GM18499 (cell line): ENCODE results near the gene NAT10.
"Not testable (repeated sequence)": the region's sequence is repeated elsewhere in the genome, so short reads cannot be mapped to it uniquely, and the experiment has no call there.

Source experiments
- ATAC-seq: cut with Tn5 transposase; IDR thresholded peaks from one replicate; pipeline ENCODE4 v1.9.1; 2021; ENCODE audit warnings: moderate number of reproducible peaks; ENCODE audit not compliant: insufficient read depth, unreplicated experiment

NAT10 gene

DNA sequence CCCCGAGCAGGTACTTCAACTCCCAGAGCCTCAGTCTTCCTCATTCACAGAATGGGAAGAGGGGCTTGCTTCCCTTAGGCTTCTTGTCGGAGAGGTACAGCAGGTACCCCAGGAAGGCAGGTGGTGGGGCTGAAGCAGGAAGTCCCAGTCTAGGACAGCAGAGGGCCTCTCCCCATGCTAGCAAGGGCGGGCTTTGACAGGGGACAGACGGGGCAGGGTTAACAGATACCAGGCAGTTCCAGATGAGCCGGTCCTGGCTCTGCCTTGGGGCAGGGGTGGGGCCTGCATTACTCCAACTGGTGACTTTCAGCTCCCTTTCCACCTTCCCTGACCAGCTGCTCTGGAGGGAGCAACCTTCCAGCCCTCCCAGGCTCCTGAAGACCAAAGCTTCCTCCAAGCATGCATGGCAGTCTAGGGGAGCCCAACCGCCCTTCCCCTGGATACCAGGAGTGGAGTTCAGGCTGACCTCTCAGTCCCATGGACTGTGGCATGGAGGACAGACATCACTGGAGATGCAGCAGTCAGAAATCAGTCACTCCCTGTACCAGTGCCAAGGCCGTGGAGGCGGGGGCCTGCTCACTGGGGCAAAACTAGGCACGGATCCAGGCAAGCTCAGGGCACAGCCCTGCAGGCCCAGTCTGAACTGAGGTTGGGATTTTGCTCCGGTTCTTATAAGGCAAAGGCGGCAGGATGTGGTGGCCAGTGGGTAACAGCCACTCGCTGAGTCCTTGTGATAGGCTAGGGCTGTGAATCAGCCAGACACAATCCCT lies 60.5 kb downstream of the NAT10 start:
- no peak for ATAC-seq

DNA sequence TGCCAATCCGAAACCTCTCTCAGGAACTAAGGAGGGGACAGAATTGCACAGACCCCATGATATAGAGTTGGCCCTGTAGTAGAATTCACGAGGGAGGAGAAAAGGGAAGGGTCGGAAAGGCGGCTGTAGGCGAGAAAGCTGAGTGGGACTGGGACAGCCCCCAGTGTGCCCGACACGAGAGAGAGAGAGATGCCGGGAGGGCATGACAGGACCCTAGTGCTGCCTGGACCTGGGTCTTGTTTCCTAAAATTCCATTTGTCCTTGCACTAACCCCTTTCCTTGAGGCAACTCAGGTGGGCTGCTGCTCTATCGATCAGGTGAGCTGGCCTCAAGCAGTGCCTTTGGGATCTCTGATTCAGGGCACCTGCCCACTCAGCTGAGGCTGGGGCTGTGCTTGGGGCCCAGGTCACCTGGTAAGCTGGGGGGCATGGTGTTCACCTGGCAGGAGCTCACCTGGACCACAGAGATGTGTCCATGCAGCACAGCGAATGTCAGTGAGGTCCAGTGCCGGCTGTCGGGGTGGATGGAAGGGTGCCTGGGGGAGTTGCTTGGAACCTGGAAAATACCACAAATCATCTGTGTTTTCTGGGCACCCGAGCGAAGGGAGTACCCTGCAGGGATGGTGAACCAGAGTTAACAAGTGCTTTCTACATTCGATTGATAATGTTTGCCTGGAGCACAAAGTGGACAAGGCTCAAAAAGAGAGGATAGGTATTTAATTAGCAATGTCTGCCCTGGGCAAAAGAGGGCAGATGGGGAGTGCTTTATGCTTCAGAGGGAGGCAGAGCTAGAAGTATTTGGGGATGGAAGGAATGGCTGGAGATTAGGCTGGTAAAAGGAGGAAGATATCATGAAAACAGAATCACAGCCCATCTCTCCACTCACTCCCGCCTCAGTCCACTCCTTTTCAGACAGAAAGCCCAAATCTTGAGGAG lies 61.6 kb downstream of the NAT10 start:
- no peak for ATAC-seq

DNA sequence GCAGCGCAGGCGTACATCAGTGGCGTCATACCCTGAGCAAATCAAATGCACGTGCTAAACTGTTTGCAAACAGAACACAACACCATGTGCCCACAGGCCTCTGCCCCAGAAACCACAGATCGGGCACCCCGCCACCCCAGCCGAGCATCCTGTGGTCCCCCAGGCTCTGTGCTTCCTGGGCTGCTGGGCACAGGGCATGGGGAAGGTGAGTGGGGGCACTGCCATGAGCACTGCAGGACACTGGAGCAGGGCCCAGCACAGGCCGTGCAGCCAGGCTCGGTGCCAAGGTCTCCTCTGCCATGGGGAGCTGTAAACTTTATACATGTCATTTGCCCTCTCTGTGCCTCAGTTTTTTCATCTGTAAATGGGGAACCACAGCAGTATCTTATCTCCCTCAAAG lies 62.5 kb downstream of the NAT10 start:
- no peak for ATAC-seq

DNA sequence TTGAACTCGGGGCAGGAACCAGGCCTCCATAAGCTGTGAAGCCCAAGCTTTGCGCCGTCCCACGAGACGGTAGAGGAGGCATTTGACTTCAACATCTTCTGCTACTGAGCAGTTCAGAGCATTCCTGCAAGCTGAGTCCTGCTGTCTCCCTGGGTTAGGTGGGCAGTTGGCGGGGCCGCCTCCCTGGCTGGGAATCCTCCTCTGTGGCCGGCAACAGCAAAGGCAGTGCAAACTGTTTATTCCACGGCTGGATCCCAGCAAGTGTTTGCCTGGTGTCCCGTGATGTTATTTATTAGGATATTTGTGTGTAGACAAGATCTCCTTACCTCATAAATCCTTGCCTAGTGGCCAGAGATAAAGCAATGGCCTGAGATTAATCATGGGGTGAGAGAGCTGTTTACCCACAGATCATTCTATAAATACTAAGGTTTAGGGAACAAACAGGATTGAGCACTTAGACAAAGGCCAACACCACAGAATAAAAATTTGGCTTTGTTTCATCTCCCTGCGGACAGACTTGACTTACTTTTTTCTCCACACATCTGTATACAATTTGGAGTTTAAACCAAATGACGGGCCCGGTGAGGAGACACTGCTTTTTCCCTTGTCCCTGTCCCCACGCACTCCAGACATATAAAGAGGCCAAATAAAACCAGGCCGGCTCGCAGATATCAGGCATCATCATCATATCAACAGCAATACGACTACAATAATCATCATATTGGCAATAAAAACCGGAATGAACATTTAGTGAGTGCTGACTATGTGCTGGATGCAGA lies 63.4 kb downstream of the NAT10 start:
- no peak for ATAC-seq

DNA sequence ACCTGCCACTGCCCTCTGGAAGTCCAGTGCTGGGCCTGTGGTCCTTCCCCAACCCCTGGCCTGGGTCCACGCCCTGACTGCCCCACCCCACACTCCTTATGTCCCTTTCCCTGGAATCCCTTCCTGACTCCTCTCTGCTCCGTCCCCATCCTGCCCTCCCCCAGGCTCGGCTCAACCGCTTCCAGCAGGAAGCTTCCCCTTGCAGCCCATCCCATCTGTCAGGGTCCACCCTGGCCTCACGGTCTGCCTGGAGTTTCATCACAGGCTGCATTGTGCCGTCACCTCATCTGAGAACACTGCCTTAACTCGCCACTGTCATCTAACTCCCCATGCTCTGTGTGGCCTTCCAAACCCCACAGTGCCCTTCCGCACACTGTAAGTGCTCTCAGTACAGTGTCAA lies 64.3 kb downstream of the NAT10 start:
- no peak for ATAC-seq

DNA sequence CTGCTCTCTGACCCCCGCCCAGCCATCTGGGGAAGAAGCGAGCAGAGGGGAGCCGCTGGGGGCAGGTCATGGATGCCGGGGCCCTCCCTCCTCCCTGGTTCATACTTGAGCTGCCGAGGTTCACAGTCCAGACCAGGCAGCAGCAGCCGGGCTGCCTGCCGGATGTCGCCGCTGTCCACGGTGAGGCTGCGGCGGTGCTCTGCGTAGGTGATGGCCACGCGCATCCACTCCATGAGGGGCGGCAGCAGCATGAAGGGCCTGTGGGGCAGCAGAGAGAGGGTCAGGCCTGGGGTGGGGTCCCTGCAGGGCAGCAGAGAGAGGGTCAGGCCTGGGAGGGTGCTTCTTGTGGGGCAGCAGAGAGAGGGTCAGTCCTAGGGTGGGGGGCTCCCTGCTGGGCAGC lies 67.6 kb downstream of the NAT10 start:
- ATAC-seq: no peak

DNA sequence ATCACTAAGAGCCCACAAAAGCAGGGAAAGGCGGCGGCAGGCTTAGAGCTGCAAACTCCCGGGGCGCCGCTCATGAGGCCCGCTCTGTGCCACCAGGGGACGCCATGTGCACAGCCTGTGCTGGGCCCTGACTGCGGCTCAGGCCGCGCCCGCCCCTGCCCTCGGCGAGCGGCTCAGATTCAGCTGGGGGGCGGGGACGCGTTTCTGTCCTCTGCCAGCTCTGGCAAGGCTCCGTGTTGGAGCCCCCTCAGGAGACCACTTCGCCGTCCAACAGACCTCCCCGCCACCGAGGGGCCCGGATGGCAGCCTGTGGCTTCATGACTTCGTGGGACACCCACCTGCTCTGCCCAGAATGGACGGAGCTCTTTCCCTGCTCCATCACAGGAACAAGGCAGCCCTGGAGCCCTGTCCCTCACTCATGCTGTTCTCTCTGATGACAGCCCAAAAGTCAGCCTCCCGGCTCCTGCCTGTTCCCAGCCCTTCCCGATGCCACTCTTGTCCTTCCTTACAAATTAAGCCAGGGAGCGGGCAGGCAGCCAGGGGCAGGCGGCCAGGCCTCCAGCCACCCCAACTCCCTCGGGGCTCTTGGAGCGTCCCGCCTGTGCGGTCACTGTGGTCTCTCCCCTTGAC lies 69.1 kb downstream of the NAT10 start:
- peak; percentile 48 for ATAC-seq

DNA sequence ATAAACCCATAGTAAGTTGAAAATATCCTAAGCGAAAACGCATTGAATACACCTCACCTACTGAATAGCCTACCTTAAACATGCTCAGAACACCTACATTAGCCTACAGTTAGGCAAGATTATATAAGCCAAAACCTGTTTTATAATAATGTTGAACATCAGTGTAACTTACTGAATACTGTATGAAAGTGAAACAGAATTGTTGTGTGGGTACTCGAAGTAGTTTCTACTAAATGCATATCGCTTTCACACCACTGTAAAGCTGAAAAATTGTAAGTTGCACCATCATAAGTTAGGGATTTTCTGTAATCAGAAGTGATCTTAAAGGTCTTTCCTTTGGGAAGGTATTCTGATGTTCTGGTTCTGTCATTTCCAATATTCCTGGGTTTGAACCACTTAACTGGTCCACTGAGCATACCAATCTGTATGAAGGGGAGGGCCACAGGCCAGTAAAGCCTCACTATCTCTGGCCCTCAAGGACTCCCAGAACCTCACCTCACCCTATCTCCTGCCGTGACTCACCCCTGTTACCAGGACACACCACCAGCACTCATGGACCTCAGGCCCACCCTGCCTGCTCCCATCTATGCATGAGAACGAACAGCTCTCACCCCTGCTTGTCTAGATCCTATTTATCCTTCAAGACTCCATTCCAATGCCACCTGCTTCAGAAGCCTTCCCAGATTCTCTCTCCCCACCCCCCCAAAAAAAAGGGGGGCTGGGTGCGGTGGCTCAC lies 70.0 kb downstream of the NAT10 start:
- no peak for ATAC-seq

DNA sequence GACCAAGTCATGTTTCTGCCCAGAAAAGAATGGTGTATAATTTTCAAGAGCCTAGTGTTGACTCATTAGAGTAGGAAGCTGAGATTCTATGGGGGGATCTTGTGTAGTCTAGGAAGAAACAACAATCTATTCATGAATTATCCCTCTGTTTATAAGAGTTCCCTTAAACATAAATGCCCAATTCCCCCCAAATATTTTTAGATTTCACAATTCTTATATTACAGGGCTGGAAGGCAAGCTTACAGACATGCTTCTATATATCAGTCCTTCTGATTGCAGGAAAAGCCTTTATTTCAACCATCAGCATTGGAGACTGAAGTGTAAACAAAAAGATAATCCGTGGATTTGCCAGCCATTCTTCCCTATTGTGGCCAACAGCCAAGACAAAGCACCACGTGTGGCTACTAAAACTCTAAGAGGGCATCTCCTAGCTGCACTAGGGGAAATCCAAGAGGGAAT lies 71.4 kb downstream of the NAT10 start:
- no peak for ATAC-seq

DNA sequence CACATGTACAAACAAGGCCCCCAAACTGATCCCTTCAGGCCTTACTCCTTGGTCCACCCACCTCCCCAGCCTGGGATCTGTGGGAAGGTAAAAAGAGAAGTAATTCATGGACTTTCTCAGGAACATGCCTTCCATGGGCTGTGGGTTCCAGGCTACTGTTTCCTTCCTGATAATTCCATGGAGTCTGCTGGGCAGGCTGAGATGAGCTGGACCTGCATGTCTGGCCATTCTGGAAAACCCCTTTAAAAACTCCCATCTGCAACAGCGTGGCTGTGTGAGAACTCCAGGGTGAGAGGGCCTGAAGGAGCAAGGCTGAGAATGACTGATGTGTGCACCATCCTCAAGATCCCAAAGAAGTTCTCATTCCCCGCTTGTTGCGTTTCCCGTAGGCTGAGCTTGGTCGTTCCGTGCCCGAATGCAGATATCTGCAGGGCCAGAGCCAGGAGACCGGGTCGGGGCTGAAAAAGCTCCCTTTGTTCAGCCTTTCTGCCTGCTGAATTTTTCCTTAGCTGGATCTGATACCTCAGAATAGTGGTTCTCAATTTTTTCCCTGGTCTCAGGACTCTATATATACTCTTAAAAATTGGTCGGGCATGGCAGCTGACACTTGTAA lies 72.9 kb downstream of the NAT10 start:
- no peak for ATAC-seq

DNA sequence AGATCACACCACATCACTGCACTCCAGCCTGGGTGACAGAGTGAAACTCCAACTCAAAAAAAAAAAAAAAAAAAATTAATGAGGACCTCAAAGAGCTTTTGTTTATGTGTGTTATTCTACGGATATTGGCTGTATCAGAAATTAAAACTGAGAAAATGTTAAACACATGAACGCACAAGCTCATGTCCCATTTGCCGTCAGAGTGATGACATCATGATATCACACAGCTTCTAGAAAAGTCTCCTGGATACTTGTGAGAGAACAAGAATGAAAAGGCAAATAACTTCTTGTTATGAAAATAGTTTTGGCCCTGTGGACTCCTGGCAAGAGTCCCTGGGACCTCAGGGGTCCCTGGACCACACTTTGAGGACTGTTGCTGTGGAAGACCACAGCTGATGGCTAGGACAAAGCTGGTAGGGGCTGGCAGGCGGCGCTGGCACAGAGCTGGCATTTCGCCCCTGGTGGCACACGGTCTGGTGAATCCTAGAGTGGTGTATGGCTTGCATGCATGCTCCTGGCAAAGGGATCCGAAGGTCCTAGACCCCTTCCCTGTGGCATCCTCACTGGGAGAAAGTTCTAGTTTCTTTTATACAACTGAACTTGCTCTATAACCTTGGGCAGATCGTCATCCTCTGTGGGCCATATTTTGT lies 73.7 kb downstream of the NAT10 start:
- no peak for ATAC-seq

DNA sequence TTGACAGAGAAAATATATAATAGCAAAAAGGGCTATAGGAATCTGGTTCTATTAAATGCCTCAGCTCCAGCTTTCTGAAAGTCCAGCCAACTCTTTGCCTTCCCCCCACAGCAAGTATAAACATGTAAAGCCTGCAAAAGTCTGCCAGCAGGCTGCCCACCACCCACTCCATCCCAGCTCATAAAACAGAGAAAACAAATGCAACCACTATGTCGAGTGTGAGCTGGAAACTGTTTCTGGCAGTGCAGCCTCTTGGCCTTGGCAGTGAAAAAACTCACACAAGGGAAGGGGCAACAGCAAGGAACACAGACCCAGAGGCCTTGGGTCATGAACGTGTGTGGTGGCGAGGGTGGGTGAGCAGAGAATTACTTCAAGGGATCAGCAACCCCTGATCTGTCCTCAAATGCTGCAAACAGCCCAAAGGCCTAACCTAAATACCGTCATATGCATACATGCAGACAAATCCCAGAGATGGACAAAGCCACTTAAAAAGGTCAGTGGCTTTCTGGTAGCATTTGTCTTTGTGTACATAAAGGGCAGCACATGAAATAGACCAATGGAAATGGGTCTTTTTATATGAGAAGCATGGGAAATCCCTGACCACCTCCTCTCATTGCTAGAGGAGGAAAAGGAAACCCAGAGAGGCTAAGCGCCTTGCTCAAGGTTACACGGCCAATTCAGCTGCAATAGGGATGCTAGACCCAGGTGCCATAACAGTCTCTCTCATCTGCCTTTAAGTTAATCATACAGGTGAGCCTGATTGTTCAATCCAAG lies 74.8 kb downstream of the NAT10 start:
- no peak for ATAC-seq

DNA sequence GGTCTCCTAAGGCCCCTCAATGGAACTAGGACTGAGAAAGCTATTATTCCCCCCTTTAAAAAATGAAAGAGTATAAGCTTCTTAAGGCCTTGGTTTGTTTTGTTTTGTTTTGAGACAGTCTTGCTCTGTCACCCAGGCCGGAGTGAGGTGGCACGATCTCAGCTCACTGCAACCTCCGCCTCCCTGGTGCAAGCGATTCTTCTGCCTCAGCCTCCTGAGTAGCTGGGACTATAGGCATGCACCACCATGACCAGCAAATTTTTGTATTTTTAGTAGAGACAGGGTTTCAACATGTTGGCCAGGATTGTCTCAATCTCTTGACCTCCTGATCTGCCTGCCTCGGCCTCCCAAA lies 75.4 kb downstream of the NAT10 start:
- ATAC-seq: not testable (repeated sequence)

DNA sequence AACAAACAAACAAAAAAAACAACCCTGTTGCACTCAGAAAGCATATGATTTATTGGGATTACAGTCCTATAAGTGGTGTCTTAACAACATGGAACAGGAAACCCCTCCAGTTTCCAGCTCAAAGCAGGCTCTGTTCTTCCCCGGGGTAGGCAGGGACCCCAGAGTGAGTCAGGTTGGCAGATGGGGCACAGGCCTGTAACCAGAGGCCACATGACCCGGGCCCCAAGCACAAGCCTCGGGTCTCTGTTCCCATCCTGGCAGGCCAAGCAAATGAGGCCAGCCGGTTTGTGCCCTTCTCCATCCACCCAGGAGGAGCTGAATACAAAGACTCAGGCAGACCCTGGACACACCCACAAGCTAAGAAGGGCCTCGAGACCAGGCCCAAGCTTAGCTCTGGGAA lies 75.8 kb downstream of the NAT10 start:
- ATAC-seq: no peak

DNA sequence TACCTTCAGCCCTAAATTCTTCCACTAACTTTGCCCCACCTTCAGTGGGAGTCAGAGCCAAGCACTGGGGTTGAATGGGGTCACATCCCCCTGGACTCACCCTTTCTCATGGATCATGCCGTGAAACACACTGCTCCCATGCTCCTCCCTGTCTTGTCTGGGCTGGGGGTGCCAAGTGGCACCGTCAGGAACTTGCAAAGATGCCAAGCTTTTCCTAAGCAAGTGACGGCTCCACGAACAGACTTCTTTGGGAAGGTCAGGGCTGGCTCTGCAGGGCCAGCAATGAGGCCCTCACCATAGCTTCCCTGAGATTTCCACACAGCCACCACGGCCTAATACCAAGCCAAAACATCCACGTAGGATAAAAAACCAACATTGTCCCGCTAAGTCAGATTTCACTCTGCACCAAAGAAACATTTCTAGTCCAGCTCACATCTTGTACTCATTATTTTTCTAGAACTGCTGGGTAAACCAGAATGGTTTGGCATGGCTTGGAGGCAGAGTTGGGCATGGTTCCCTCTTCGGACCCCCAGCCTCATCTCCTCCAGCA lies 76.5 kb downstream of the NAT10 start:
- no peak for ATAC-seq

DNA sequence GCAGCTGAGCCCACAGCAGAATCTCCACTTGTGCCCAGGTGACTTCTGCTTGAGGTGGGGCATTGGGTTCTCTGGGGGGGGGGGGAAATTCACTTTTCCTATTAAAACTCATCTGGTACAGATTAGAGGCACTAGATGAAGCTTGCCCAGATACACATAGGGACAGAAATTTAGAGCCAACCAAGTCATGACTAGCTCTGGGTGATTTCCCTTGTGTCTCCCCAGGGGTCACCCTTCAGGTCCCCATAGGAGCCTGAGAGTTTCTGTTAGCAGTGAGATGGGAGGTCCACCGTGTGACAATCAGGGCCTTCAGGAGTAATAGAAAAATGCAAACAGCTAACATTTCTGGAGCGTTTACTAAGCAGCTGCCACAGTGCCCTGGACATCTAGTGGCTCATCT lies 77.0 kb downstream of the NAT10 start:
- ATAC-seq: no peak

DNA sequence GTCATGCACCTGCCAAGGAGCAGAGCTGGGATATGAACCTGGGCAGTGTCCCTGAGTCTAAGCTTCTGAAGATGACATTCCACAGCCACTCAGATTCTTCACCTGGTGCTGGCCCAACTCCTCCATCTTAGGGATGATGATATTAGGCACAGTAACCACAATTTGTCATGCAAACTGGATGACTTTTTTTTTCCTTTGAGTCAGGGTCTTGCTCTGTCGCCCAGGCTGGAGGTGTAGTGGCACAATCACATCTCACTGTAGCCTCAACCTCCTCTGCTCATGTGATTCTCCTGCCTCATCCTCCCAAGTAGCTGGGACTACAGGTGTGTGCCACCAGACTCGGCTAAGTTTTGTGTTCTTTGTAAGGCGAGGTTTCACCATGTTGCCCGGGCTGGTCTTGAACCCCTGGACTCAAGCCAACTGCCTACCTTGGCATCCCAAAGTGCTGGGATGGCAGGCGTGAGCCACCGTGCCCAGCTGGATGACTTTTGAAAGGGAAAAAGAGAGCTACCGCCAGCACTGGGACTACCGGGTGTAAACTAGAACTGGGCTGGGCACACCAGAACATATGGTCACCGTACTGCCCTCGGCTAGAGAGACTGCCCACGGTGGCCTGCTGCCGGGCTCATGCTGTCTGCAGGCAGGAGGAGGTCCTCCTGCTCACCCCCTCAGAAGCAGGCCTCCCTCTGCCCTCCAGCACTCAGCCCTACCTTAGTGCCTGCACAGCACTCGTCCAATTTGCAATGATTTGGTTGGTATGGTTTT lies 77.7 kb downstream of the NAT10 start:
- no peak for ATAC-seq
